Erythroblast (primary cell): Measurements from ENCODE around the gene ATCAY.

Experiments
- DNase-seq, 2 experiments: peaks; one replicate each; lab custom pipeline; 2025; lab: John Stamatoyannopoulos, UW
- GATA1 ChIP-seq: IDR thresholded peaks from 2 replicates; pipeline ENCODE4 v1.6.1; 2011; ENCODE audit warnings: low read depth, mild to moderate bottlenecking, control low read depth, low read length, moderate library complexity
- POLR2A ChIP-seq: IDR thresholded peaks from 2 replicates; pipeline ENCODE4 v1.6.1; 2011; ENCODE audit warnings: mild to moderate bottlenecking, low read length

The ATCAY gene

DNA sequence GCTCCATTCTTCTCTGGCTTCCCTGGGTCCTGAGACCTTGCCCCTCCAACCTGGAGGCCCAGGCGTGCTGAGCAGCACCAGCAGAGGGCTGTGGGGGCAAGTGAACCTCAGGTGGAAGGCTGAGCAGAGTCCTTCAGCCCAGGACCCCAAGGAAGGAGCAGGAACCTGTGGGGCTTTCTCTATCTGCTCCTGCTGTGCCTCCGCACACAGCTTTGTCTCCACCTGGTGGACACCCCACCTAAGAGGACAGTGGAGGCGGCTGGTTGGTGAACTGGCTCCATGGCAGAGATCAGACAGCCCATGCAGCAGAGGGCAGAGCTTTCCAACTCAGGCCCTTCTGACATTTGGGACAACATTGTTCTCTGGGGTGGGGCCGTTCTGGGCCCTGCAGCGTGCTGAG lies 31.4 kb upstream of the ATCAY start:
- DNase-seq, result no peak
- TF ChIP-seq POLR2A (no peak), GATA1 (no peak)

GRCh38 chr19:3849787-3850186 lies 30.7 kb upstream of the ATCAY start:
- no peak for DNase-seq
- TF ChIP-seq GATA1, result no peak
- no peak for TF ChIP-seq POLR2A

GRCh38 chr19:3850320-3850972 lies 30.0 kb upstream of the ATCAY start:
- no peak for TF ChIP-seq POLR2A
- no peak for TF ChIP-seq GATA1

DNA sequence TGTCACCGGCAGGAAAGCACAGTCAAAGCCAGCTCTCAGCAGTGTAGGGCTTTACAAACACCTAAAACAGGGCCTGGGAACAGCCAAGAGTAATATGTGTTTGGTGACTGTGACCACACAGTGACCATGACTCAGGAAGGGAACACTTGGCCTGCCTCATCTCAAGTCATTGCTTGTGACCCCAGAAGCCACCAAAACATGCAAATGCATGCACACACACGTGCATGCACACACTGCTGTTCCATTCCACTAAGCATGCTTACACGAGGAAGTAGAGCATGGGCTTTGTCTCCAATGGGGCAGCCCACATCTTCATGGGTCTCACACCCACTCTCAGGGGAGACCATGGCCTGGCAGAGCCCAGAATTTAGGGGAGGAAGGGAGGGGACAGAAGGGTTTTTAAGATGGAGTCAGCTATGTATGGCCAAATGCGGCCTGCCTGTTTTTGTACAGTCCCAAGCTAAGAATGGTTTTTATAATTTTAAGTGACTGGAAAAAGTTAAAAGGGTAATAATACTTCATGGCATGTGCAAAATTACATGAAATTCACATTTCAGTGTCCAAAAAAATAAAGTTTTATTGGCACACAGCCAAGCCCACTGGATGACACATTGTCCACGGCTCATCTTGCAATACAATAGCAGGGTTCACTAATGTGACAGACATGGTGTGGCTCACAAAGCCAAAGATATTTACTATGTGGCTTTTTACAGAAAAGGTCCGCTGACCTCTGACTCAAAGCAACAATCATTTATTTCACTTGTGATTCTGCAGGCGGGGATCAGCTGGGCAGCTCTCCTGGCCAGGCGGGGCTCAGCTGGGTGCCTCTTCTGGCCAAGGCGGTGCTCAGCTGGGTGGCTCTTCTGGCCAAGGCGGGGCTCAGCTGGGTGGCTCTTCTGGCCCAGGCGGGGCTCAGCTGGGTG lies 29.0 kb upstream of the ATCAY start:
- DNase-seq, result no peak

More at GRCh38 chr19:3850320-3850972, 30.0 kb upstream of the ATCAY start:
- no peak for DNase-seq

DNA sequence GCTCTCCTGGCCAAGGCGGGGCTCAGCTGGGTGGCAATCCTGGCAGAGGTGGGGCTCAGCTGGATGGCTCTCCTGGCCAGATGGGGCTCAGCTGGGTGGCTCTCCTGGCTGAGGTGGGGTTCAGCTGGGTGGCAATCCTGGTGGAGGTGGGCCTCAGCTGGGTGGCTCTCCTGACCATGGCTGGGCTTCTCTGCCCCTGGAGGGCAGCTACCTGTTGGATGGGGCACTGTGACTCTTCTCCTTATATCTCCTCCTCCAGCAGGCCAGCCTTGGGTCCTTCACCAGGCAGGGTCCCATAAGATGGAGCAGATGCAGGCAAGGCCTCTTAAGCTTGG lies 28.3 kb upstream of the ATCAY start:
- DNase-seq, result no peak
- TF ChIP-seq GATA1 (no peak), POLR2A (no peak)

More for the DNA sequence above, 29.0 kb upstream of the ATCAY start:
- TF ChIP-seq POLR2A (no peak), GATA1 (no peak)

GRCh38 chr19:3852614-3853254 lies 27.8 kb upstream of the ATCAY start:
- TF ChIP-seq GATA1 (no peak), POLR2A (no peak)
- DNase-seq, result peak in 1 of 2 experiments; percentile 15

DNA sequence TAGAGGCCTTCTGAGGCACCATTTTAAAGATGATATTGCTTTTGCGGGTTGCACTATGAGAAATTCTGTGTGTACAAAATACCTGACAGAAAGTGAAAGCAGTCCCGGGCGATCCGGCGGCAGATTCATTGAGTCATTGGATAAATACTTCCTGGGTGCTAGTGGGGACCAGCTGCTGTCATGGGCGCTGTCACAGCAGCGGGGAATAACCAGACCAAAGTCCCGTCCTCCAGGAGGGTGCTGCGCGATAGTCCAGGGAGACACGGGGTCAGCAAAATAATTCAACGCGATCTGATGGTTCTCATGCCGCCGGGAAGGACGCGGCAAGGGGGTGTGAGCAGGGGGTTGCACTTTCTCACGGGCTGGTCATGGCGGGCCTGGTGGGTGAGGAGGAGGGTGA lies 25.2 kb upstream of the ATCAY start:
- DNase-seq, result no peak
- TF ChIP-seq GATA1, result no peak
- TF ChIP-seq POLR2A, result no peak

GRCh38 chr19:3857449-3858003 lies 23.0 kb upstream of the ATCAY start:
- TF ChIP-seq GATA1, result no peak
- TF ChIP-seq POLR2A, result no peak
- DNase-seq, result no peak

DNA sequence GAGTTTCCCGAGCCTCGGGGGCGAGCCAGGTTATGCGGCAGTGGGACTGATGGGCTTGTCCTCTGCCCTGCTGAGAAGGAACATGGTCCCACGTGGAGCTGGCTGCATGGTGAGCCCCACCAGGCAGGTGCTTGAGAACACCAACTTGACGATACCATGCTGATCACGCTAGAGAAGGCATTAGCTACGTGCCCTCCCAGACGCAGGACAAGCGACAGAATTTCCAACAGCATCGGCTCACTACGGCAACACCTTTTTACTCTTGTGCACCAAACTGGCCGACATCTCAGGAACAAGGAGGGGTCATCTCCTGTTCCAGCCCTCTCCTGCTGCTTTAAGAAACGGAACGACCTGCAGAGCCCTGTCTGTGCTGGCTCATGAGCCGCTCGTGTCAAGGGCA lies 20.0 kb upstream of the ATCAY start:
- DNase-seq, result no peak
- no peak for TF ChIP-seq POLR2A
- TF ChIP-seq GATA1, result no peak

DNA sequence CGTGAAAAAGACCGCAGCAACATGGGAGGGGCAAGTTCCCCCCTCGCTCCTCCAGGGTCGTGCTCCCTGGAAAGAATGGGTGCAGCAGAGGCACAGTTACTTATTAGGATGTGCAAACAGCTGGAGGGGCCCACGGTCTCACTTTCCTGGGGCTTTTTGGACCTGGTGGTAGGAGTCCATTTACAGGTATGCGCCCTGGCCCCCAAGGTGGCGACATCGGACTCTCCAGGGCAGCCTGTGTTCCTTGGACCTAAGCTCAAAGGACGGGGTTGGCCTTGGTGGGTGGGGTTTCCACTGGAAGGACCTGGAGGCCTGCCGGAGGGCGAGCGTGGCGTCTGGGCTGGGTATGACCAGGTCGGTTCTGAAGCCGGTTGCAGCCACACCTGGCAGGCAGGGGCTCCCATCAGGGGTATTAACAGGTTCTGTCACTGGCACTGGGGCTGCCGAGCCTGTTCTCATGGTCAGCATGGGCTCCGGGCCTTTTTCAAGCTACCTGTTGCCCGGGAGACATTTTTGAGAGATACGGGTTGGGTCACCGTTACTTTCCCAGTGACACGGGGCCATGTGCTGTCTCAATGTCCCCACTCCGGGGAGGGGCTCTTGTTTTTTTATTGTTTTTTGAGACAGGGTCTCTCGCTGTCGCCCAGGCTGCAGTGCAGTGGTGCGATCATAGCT lies 17.5 kb upstream of the ATCAY start:
- DNase-seq, result no peak

GRCh38 chr19:3863648-3864047 lies 16.8 kb upstream of the ATCAY start:
- DNase-seq, result no peak
- TF ChIP-seq GATA1, result no peak

More for the DNA sequence above, 17.5 kb upstream of the ATCAY start:
- no peak for TF ChIP-seq POLR2A
- no peak for TF ChIP-seq GATA1

DNA sequence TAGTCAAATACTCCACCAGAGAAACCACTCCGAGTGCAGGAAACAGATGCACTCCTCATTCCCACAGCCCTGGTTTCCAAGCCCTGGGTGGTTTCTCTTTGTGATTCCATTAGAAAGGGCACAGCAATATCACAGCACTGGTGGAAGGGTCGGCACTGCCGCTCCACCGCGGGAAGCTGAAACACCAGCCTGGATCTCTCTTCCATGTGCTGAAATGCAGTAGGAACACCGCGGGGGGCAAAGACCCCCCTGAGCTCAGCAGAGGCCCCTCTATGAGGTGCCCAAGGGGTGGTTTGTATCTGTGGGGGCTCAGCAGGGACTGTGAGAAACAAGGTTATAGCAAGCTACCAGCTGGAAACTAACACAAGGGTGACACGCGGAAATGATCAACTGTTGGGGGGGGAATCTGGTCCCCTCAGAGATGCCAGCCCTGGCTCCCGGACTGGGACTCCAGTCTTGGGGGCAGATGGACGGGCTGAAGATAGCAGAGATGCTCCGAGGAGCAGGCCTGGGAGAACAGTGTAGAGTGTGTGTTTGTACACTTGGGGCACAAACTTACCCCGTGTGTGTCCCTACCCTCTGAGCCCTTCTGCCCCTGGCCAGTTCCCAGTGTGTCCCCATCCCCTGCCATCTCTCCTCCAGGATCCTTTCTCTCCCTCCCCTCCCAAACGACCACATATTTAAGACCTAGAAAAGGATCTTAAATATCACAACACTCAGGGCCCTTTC lies 13.4 kb upstream of the ATCAY start:
- no peak for DNase-seq
- TF ChIP-seq GATA1, result no peak
- TF ChIP-seq POLR2A, result no peak

GRCh38 chr19:3867971-3868769 lies 12.3 kb upstream of the ATCAY start:
- TF ChIP-seq POLR2A (no peak), GATA1 (no peak)
- no peak for DNase-seq
